Esophagus muscularis mucosa (tissue), 4 donors: ENCODE data around the gene PFDN1. TPM values are rescaled to one million over a fixed set of nuclear protein-coding genes. Genes with fewer than 3 reads are reported as not detected.

Experiments used
- DNase-seq: peaks from one replicate; pipeline ENCODE4 v3.0.0-alpha.2; 2017; ENCODE audit errors: extremely low spot score
- H3K27ac ChIP-seq, 4 donors: fragments of 200-600 bp; sonication (generic); replicated peaks in 1 of 4; 1 replicate in 3 of 4; 2 replicates in 1 of 4; pipeline ENCODE4 v1.5.1; 2016 to 2019; ENCODE audit warnings: mild to moderate bottlenecking in 1 of 4
- H3K27me3 ChIP-seq, 4 donors: fragments of 200-600 bp; sonication (generic); one replicate each; pipeline versions ENCODE4 v1.5.1 to v1.6.0; 2016 to 2019
- H3K36me3 ChIP-seq, 4 donors: fragments of 200-600 bp; sonication (generic); one replicate each; pipeline ENCODE4 v1.5.1; 2016 to 2019
- H3K4me1 ChIP-seq, 4 donors: fragments of 200-600 bp; sonication (generic); one replicate each; pipeline ENCODE4 v1.5.1; 2016 to 2019
- H3K4me3 ChIP-seq, 4 donors: fragments of 200-600 bp; sonication (generic); 1 replicate in 2 of 4; 2 replicates in 2 of 4; pipeline ENCODE4 v1.5.1; 2016 to 2019; ENCODE audit warnings: mild to moderate bottlenecking in 4 of 4, moderate library complexity in 1 of 4
- H3K9me3 ChIP-seq, 4 donors: fragments of 200-600 bp; sonication (generic); 1 replicate in 3 of 4; 2 replicates in 1 of 4; pipeline ENCODE4 v1.5.1; 2016 to 2019
- EP300 ChIP-seq: sonication (generic); formaldehyde crosslinking; IDR thresholded peaks from one replicate; pipeline ENCODE4 v1.6.1; 2017; ENCODE audit warnings: antibody characterized with exemption
- POLR2A ChIP-seq: fragments of 450-650 bp; IDR thresholded peaks from one replicate; pipeline ENCODE4 v1.6.1; 2017; ENCODE audit warnings: antibody characterized with exemption, moderate library complexity, mild to moderate bottlenecking, low read depth
- POLR2AphosphoS5 ChIP-seq, 2 donors: sonication (generic); formaldehyde crosslinking; IDR thresholded peaks; one replicate each; pipeline ENCODE4 v1.6.1; 2017; ENCODE audit warnings: antibody characterized with exemption in 2 of 2
- WGBS: methylation state at CpG from one replicate; pipeline ENCODE4 v1.1.5; 2018; 5-methylcytosine and 5-hydroxymethylcytosine counted together
- intact Hi-C: fragments of 100-400 bp; cut with DNase I; formaldehyde crosslinking; loops from one replicate; pipeline ENCODE4 v1.15.1; 2023
- total RNA-seq, 4 donors: library from RNA; depleted of rRNA; stranded (reverse); fragments of >200 nt; gene quantifications; one replicate each; pipeline versions ENCODE4 v1.1.0 to v1.2.1, GENCODE V29; 2016
- TF ChIP-seq, protein P1 (sequence below), 3 experiments: fragments of 200-600 bp in 2 of 3; fragments of 450-650 bp in 1 of 3; sonication (generic) in 2 of 3; IDR thresholded peaks; one replicate each; pipeline ENCODE4 v1.5.1; 2017 to 2019; ENCODE audit warnings: antibody characterized with exemption in 3 of 3, mild to moderate bottlenecking in 2 of 3, moderate library complexity in 1 of 3

PFDN1 gene
- total RNA-seq, 4 donors from 2014 or later, result 84.8 to 126 (median 101) TPM

DNA sequence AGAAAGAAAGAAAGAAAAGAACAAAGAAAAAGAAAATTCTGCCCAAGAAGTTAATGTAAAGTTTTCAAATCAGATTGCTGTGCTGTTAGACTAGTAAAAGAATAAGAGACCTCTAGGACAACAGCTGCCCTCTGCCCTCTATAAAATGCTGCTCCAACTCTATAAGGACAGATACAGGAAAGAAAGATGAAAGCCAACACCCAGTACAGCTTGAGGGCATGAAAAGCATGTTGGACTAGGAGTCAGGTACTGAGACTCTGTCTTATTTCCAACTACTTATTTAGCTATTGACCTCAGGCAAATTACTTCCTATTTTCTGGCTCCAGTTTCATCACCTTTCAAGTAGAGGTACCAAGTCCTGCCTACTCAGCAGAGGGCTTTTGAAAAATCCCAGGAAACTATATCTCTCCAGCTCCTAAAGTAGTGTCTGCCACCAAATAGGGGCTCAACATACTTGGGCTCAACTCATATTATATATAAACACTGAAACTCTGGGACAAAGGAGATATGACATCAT lies 37.8 kb upstream of the PFDN1 start:
- H3K27ac ChIP-seq, result peak overlapping the region in 2 of 4 donors; percentile 42 to 47
- no peaks in the 10 kb centered on the region for H3K9me3 ChIP-seq
- DNase-seq, result no peak
- TF ChIP-seq POLR2AphosphoS5 (IDR thresholded peaks at IDR 0.05) (no peak), EP300 (no peak), POLR2A (no peak)
- TF ChIP-seq, protein P1, sequence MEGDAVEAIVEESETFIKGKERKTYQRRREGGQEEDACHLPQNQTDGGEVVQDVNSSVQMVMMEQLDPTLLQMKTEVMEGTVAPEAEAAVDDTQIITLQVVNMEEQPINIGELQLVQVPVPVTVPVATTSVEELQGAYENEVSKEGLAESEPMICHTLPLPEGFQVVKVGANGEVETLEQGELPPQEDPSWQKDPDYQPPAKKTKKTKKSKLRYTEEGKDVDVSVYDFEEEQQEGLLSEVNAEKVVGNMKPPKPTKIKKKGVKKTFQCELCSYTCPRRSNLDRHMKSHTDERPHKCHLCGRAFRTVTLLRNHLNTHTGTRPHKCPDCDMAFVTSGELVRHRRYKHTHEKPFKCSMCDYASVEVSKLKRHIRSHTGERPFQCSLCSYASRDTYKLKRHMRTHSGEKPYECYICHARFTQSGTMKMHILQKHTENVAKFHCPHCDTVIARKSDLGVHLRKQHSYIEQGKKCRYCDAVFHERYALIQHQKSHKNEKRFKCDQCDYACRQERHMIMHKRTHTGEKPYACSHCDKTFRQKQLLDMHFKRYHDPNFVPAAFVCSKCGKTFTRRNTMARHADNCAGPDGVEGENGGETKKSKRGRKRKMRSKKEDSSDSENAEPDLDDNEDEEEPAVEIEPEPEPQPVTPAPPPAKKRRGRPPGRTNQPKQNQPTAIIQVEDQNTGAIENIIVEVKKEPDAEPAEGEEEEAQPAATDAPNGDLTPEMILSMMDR (IDR thresholded peaks at IDR 0.05), result no peak
- H3K27me3 ChIP-seq, result no peaks in the 10 kb centered on the region
- H3K4me1 ChIP-seq, result peaks cover 72 to 94% (median 89%) of the 10 kb centered on the region in 4 donors
- H3K4me3 ChIP-seq, result no peak overlapping the region
- intact Hi-C loops, result no loop called here
- peaks cover 0 to 56% (median 15%) of the 10 kb centered on the region in 4 donors for H3K36me3 ChIP-seq

DNA sequence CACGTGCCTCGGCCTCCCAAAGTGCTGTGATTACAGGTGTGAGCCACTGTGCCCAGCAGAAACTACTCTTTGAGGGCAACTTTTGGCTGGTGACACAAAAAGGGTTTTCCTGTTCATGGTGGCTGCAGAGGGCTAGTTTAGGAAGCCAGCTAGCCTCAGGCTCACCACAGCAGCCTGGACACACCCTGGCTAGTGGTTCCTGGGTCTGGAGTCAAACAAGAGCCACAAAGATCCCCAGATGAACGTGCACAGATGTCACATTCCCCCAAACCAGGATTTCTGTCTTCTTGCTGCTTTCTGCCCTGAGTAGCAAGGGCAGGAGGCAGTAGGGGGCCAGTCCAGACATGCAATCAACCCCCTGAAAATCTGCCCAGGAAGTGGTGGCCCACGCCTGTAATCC lies 36.7 kb upstream of the PFDN1 start:
- no peak for TF ChIP-seq POLR2A
- Histone ChIP-seq H3K36me3 (peaks cover 1 to 66% (median 20%) of the 10 kb centered on the region in 4 donors), H3K27me3 (no peaks in the 10 kb centered on the region), H3K4me1 (peaks cover 63 to 88% (median 83%) of the 10 kb centered on the region in 4 donors), H3K27ac (peak overlapping the region in 2 of 4 donors; percentile 1 to 15), H3K9me3 (no peaks in the 10 kb centered on the region), H3K4me3 (no peak overlapping the region)
- no peak for DNase-seq
- intact Hi-C loops, result no loop called here
- 82% methylated on average over 4 of the region's 4 CpGs for WGBS

DNA sequence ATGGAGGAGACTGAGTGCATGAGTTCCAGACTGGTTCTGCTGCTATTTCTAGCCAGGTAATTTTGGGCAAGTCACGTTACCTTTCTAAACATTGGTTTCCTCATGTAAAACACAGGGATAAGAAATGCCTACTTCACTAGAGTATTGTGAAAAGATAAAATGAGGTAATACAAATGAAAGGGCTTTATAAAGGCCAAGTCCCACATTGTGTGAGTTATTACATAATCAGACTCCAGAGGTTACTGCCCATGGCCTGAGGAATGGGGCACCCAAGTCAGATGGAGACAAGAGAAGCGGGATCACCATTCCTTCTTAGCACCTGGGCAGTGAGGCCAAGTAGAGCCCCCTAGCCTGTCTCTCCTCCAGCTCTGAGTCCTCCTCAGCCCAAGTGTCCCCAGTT lies 36.0 kb upstream of the PFDN1 start:
- WGBS, result 81% methylated on average over 2 of the region's 2 CpGs
- no peak for TF ChIP-seq POLR2AphosphoS5 (IDR thresholded peaks at IDR 0.05)
- TF ChIP-seq, protein P1 (IDR thresholded peaks at IDR 0.05), result no peak
- H3K4me3 ChIP-seq, result no peak overlapping the region
- peak overlapping the region in 1 of 4 donors; percentile 2 for H3K27ac ChIP-seq
- H3K4me1 ChIP-seq, result peaks cover 57 to 82% (median 76%) of the 10 kb centered on the region in 4 donors
- H3K27me3 ChIP-seq, result no peaks in the 10 kb centered on the region
- DNase-seq, result no peak
- H3K36me3 ChIP-seq, result peaks cover 9 to 70% (median 27%) of the 10 kb centered on the region in 4 donors
- H3K9me3 ChIP-seq, result no peaks in the 10 kb centered on the region
- intact Hi-C loops, result no loop called here

DNA sequence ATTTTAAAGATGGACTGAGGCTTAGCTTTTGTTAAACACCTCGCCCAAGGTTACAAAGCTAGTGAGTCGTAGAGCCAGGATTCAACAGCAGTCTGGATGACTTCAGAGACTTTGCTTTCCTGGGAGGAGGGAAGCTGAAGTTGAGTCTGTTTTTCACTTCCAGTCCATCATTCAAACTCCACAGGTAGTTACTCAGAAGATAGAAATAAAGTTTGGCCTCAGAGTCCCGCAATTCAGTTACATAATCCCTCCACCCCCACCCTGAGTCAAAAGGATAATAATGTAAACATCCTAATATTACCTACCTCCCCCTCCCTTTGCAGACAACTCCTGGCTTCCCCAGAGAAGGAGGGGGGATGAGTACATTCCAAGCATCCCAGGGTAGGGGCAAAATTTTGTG lies 35.4 kb upstream of the PFDN1 start:
- Histone ChIP-seq H3K4me3 (no peak overlapping the region), H3K36me3 (peaks cover 12 to 70% (median 30%) of the 10 kb centered on the region in 4 donors), H3K27me3 (no peaks in the 10 kb centered on the region), H3K9me3 (no peaks in the 10 kb centered on the region), H3K27ac (peak overlapping the region in 2 of 4 donors; percentile 2 to 77), H3K4me1 (peaks cover 57 to 76% (median 71%) of the 10 kb centered on the region in 4 donors)
- TF ChIP-seq POLR2A (no peak), EP300 (no peak), POLR2AphosphoS5 (IDR thresholded peaks at IDR 0.05) (no peak)
- TF ChIP-seq, protein P1 (IDR thresholded peaks at IDR 0.05), result no peak
- intact Hi-C loops, result no loop called here
- 38% methylated on average over 3 of the region's 3 CpGs for WGBS
- DNase-seq, result no peak

DNA sequence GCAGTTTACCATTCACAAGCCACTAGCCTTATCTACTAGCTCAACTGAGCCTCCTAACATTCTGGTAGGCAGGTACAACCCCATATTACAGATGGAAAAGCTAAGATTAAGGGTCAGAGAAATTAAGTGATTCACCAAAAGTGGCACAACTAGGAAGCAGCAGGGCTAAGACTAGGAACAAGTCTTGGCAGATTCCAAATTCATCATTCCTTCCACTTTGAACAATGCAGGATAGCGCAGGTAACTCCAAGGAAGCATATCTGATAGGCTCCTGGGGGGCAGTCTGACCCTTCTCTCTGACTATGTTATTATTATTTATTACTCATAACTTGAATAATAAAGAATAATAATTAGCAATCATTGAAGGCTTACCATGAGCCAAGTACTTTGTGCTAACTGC lies 35.0 kb upstream of the PFDN1 start:
- Histone ChIP-seq H3K9me3 (no peaks in the 10 kb centered on the region), H3K4me3 (no peak overlapping the region), H3K36me3 (peaks cover 12 to 71% (median 32%) of the 10 kb centered on the region in 4 donors), H3K4me1 (peaks cover 52 to 72% (median 66%) of the 10 kb centered on the region in 4 donors), H3K27me3 (no peaks in the 10 kb centered on the region), H3K27ac (peak overlapping the region in 1 of 4 donors; percentile 77)
- no peak for DNase-seq
- intact Hi-C loops, result no loop called here
- TF ChIP-seq, protein P1 (IDR thresholded peaks at IDR 0.05), result no peak
- TF ChIP-seq POLR2A (no peak), POLR2AphosphoS5 (IDR thresholded peaks at IDR 0.05) (no peak), EP300 (no peak)
- WGBS, result 95% methylated on average over 1 of the region's 1 CpG
